ENCODE data around the gene FADS3.

- no peak for TF ChIP-seq EZH2 (IDR thresholded peaks at IDR 0.05; ENCODE audit: borderline replicate concordance, low read depth, low read length)
- TF ChIP-seq CTCF (IDR thresholded peaks at IDR 0.05 in 2 of 3, conservative IDR thresholded peaks at IDR 0.05 in 1 of 3; ENCODE audit: insufficient read depth in 2 of 3, low read depth in 1 of 3, low read length in 3 of 3) = no peak
- no peak for TF ChIP-seq BACH1 (tag; IDR thresholded peaks at IDR 0.05)
- no peak for TF ChIP-seq POLR2A (conservative IDR thresholded peaks at IDR 0.05)
- no peak for TF ChIP-seq TRIM24 (IDR thresholded peaks at IDR 0.05)
- no peak for TF ChIP-seq SP1 (CRISPR knock-in tag; IDR thresholded peaks at IDR 0.05)
- TF ChIP-seq POLR2H (tag; IDR thresholded peaks at IDR 0.05; ENCODE audit: low read depth) = no peak
- no peak for TF ChIP-seq E2F5 (CRISPR knock-in tag; IDR thresholded peaks at IDR 0.05)
- no peak for TF ChIP-seq BCL6 (CRISPR knock-in tag; IDR thresholded peaks at IDR 0.05)
- no peak for TF ChIP-seq ZBTB43 (CRISPR knock-in tag; IDR thresholded peaks at IDR 0.05)
- TF ChIP-seq DPF2 (IDR thresholded peaks at IDR 0.05) = no peak
- TF ChIP-seq DMBX1 (CRISPR knock-in tag; IDR thresholded peaks at IDR 0.05; ENCODE audit: borderline replicate concordance) = no peak
These were observed 16.5 kb downstream of the FADS3 start for GRCh38 chr11:61874853-61875252.

All from K562 (cell line).